CD14-positive monocyte (primary cell): ENCODE measurements around the gene DNLZ. TPM values are rescaled to one million over a fixed set of nuclear protein-coding genes. Genes with fewer than 3 reads are reported as not detected.

Experiments
- DNase-seq, 3 donors: peaks; one replicate each; pipeline ENCODE4 v3.0.0-alpha.2; 2011 to 2022
- H2AFZ ChIP-seq: 2 replicates; pipeline ENCODE4 v1.6.0; 2012; ENCODE audit warnings: mild to moderate bottlenecking, low read depth, low read length, inconsistent platforms; ENCODE audit not compliant: insufficient read depth, poor library complexity, severe bottlenecking
- H3K27ac ChIP-seq, 2 donors: 1 replicate in 1 of 2; 2 replicates in 1 of 2; pipeline ENCODE4 v1.5.1; 2012 to 2013; ENCODE audit warnings: low read length in 2 of 2, control low read depth in 1 of 2, inconsistent platforms in 1 of 2, low read depth in 1 of 2, mild to moderate bottlenecking in 1 of 2
- H3K27me3 ChIP-seq, 2 donors: one replicate each; pipeline versions ENCODE4 v1.6.0 to v1.6.1; 2011 to 2013; ENCODE audit warnings: low read length in 2 of 2; ENCODE audit not compliant: control insufficient read depth in 2 of 2, insufficient read depth in 2 of 2
- H3K36me3 ChIP-seq, 2 donors: replicated peaks in 1 of 2; 1 replicate in 1 of 2; 2 replicates in 1 of 2; pipeline versions ENCODE4 v1.5.1 to v1.6.1; 2012 to 2013; ENCODE audit warnings: low read length in 2 of 2, control low read depth in 1 of 2, inconsistent platforms in 1 of 2, mild to moderate bottlenecking in 1 of 2; ENCODE audit not compliant: insufficient read depth in 2 of 2, control insufficient read depth in 1 of 2
- H3K4me1 ChIP-seq, 2 donors: 1 replicate in 1 of 2; 2 replicates in 1 of 2; pipeline versions ENCODE4 v1.5.1 to v1.6.1; 2012 to 2013; ENCODE audit warnings: low read length in 2 of 2, control low read depth in 1 of 2, inconsistent platforms in 1 of 2, mild to moderate bottlenecking in 1 of 2, moderate library complexity in 1 of 2; ENCODE audit not compliant: insufficient read depth in 2 of 2, control insufficient read depth in 1 of 2
- H3K4me2 ChIP-seq: replicated peaks from 2 replicates; pipeline ENCODE3; 2012; ENCODE audit warnings: low read length, moderate library complexity, mild to moderate bottlenecking; ENCODE audit not compliant: poor library complexity, severe bottlenecking; ENCODE audit errors: extremely low read depth
- H3K4me3 ChIP-seq, 3 experiments: fragments of 200-600 bp in 1 of 3; sonication (generic) in 1 of 3; replicated peaks in 1 of 3; 1 replicate in 2 of 3; 2 replicates in 1 of 3; pipeline ENCODE4 v1.5.1; 2011 to 2013; ENCODE audit warnings: low read length in 3 of 3, mild to moderate bottlenecking in 3 of 3, control low read depth in 2 of 3, low read depth in 2 of 3, inconsistent platforms in 1 of 3, moderate library complexity in 1 of 3
- H3K79me2 ChIP-seq: 2 replicates; pipeline ENCODE4 v1.6.0; 2012; ENCODE audit warnings: mild to moderate bottlenecking, control low read depth, inconsistent platforms, low read length, moderate library complexity; ENCODE audit not compliant: insufficient read depth
- H3K9ac ChIP-seq: 2 replicates; pipeline ENCODE4 v1.6.0; 2017; ENCODE audit warnings: low read length, mild to moderate bottlenecking; ENCODE audit not compliant: insufficient read depth, poor library complexity, severe bottlenecking
- H3K9me3 ChIP-seq, 2 donors: replicated peaks in 1 of 2; 1 replicate in 1 of 2; 2 replicates in 1 of 2; pipeline versions ENCODE4 v1.5.1 to v1.6.1; 2012 to 2013; ENCODE audit warnings: low read length in 2 of 2, control low read depth in 1 of 2; ENCODE audit not compliant: control insufficient read depth in 1 of 2, insufficient read depth in 1 of 2
- H4K20me1 ChIP-seq: 2 replicates; pipeline ENCODE4 v1.6.0; 2012; ENCODE audit warnings: mild to moderate bottlenecking, low read length, control low read depth, moderate library complexity; ENCODE audit not compliant: insufficient read depth
- H3K27ac Mint-ChIP-seq, 7 donors: one replicate each; pipeline ENCODE4 v1.8.0; 2020; ENCODE audit warnings: mild to moderate bottlenecking in 7 of 7, mixed read lengths in 7 of 7, moderate library complexity in 6 of 7, inconsistent platforms in 2 of 7
- H3K27me3 Mint-ChIP-seq, 3 donors: one replicate each; pipeline ENCODE4 v1.8.0; 2021 to 2022; ENCODE audit warnings: low read depth in 3 of 3, mild to moderate bottlenecking in 3 of 3, mixed read lengths in 3 of 3, moderate library complexity in 3 of 3, inconsistent platforms in 1 of 3
- H3K36me3 Mint-ChIP-seq, 2 donors: one replicate each; pipeline ENCODE4 v1.8.0; 2020; ENCODE audit warnings: mixed read lengths in 2 of 2, inconsistent platforms in 1 of 2, mild to moderate bottlenecking in 1 of 2
- H3K4me1 Mint-ChIP-seq: one replicate; pipeline ENCODE4 v1.8.0; 2020; ENCODE audit warnings: mild to moderate bottlenecking, mixed read lengths
- H3K4me3 Mint-ChIP-seq, 2 donors: one replicate each; pipeline ENCODE4 v1.8.0; 2020; ENCODE audit warnings: mild to moderate bottlenecking in 2 of 2, mixed read lengths in 2 of 2, moderate library complexity in 1 of 2
- H3K9me3 Mint-ChIP-seq, 7 donors: one replicate each; pipeline ENCODE4 v1.8.0; 2020 to 2022; ENCODE audit warnings: mixed read lengths in 7 of 7, mild to moderate bottlenecking in 6 of 7, moderate library complexity in 6 of 7, inconsistent platforms in 2 of 7
- WGBS: methylation state at CpG from one replicate; pipeline ENCODE4 v1.1.5; 2013; ENCODE audit warnings: missing lambda C conversion rate; ENCODE audit not compliant: insufficient coverage; 5-methylcytosine and 5-hydroxymethylcytosine counted together
- intact Hi-C, 2 donors: fragments of 100-400 bp; cut with micrococcal nuclease; formaldehyde crosslinking; loops; one replicate each; pipeline versions ENCODE4 v1.15.0 to v1.15.1; 2023
- polyA plus RNA-seq, 3 donors: library from polyadenylated mRNA; depleted of rRNA in 1 of 3; unstranded in 2 of 3; stranded (reverse) in 1 of 3; fragments of 300-500 nt in 2 of 3; fragments of >200 nt in 1 of 3; fragmentation: Illumina TruSeq in 2 of 3; gene quantifications; 1 replicate in 2 of 3; 2 replicates in 1 of 3; pipeline ENCODE4 v1.2.3, GENCODE V29; 2012 to 2021
- TF ChIP-seq, protein P1 (sequence below): fragments of 200-600 bp; IDR thresholded peaks from one replicate; pipeline ENCODE4 v1.8.0; 2022; ENCODE audit warnings: antibody characterized with exemption, mild to moderate bottlenecking

The DNLZ gene
- polyA plus RNA-seq, 3 donors: 5.1 to 20.5 (median 10.5) TPM

DNA sequence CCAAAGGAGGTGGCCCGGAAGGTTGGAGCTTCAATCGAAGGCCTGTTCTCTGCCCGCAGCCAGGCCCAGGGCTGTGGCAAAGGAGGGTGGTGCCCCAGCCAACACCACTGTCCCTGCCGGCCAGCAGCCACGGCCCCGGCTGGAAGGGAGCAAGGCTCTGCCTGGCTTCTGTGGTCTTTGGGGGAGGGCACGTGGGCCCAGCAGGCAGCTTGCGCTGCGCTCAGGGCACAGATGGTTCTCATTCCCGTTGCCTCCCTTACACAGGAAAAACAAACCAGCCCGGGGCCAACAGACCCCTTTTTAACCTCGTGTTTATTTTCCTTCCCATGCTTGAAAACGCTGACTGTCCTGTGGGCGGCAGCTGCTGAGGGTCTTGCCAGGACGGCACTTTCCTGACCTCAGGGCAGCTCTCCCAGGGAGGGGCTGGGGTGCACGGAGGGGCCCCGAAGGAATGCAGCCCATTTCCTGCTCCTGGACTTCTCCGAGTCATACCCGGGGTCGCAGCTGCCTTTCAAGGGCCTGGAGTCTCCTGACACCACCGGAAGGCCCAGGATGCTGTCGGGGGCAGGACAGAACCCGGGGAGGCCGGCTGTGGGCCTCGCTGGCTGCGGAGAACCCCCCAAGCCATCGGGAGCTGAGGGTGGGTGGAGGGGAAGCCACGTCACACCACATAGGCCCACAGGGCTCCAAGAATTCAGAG, 37.3 kb downstream of the DNLZ start:
- Mint-ChIP-seq H3K4me3 (peak overlapping the region in 1 of 2 donors; percentile 73), H3K4me1 (peaks cover 17% of the 10 kb centered on the region), H3K27me3 (peaks cover 19 to 35% (median 27%) of the 10 kb centered on the region in 3 donors), H3K9me3 (peaks cover 0 to 2% (median 0%) of the 10 kb centered on the region in 7 donors), H3K27ac (peak overlapping the region in 1 of 7 donors; percentile 58), H3K36me3 (no peaks in the 10 kb centered on the region)
- Histone ChIP-seq H3K27ac (no peak overlapping the region), H3K36me3 (no peaks in the 10 kb centered on the region), H3K27me3 (peaks cover 0 to 28% of the 10 kb centered on the region in 2 donors), H3K4me2 (no peak overlapping the region), H2AFZ (peak overlapping the region; percentile 35), H4K20me1 (no peaks in the 10 kb centered on the region), H3K9ac (peak overlapping the region; percentile 4), H3K4me1 (peaks cover 22 to 25% of the 10 kb centered on the region in 2 donors), H3K9me3 (no peaks in the 10 kb centered on the region), H3K79me2 (no peaks in the 10 kb centered on the region), H3K4me3 (no peak overlapping the region)
- TF ChIP-seq, protein P1, sequence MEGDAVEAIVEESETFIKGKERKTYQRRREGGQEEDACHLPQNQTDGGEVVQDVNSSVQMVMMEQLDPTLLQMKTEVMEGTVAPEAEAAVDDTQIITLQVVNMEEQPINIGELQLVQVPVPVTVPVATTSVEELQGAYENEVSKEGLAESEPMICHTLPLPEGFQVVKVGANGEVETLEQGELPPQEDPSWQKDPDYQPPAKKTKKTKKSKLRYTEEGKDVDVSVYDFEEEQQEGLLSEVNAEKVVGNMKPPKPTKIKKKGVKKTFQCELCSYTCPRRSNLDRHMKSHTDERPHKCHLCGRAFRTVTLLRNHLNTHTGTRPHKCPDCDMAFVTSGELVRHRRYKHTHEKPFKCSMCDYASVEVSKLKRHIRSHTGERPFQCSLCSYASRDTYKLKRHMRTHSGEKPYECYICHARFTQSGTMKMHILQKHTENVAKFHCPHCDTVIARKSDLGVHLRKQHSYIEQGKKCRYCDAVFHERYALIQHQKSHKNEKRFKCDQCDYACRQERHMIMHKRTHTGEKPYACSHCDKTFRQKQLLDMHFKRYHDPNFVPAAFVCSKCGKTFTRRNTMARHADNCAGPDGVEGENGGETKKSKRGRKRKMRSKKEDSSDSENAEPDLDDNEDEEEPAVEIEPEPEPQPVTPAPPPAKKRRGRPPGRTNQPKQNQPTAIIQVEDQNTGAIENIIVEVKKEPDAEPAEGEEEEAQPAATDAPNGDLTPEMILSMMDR: no peak
- WGBS: 4% methylated on average over 16 of the region's 28 CpGs
- no peak for DNase-seq
- intact Hi-C loops: no loop called here

GRCh38 chr9:136325358-136325757, 38.2 kb downstream of the DNLZ start:
- Histone ChIP-seq H4K20me1 (no peaks in the 10 kb centered on the region), H3K27ac (no peak overlapping the region), H3K36me3 (no peaks in the 10 kb centered on the region), H3K9ac (no peak overlapping the region), H3K9me3 (no peaks in the 10 kb centered on the region), H2AFZ (no peak overlapping the region), H3K4me2 (no peak overlapping the region), H3K4me3 (no peak overlapping the region), H3K79me2 (no peaks in the 10 kb centered on the region), H3K4me1 (peaks cover 22 to 25% of the 10 kb centered on the region in 2 donors), H3K27me3 (peaks cover 0 to 28% of the 10 kb centered on the region in 2 donors)
- Mint-ChIP-seq H3K27ac (no peak overlapping the region), H3K27me3 (peaks cover 19 to 37% (median 27%) of the 10 kb centered on the region in 3 donors), H3K9me3 (peaks cover 0 to 2% (median 0%) of the 10 kb centered on the region in 7 donors), H3K4me1 (peaks cover 17% of the 10 kb centered on the region), H3K4me3 (no peak overlapping the region), H3K36me3 (no peaks in the 10 kb centered on the region)
- TF ChIP-seq, protein P1: no peak
- intact Hi-C loops: no loop called here
- DNase-seq: no peak
- 95% methylated on average over 13 of the region's 13 CpGs for WGBS
